ENCODE data around the gene CCNJ.
A peak's percentile ranks its signal among the peaks of the same experiment; 100 is the strongest.
"Not testable (repeated sequence)": the region's sequence is repeated elsewhere in the genome, so short reads cannot be mapped to it uniquely, and the experiment has no call there.

The CCNJ gene

GRCh38 chr10:96043033-96043892, at the start of gene CCNJ:
TSS of gene CCNJ (plus strand) at chr10:96043583. CDS start at chr10:96044394, 811 bp downstream.
- H3K27ac Mint-ChIP-seq: peak within 1 kb of the TSS; percentile 96
- H3K9me3 Mint-ChIP-seq: no peaks in the 10 kb centered on the region
- H3K4me1 Mint-ChIP-seq: peaks cover 43% of the 10 kb centered on the region
- peak within 1 kb of the TSS; percentile 97 for H3K4me3 Mint-ChIP-seq
- peaks cover 14% of the 10 kb centered on the region for H3K36me3 Mint-ChIP-seq
- H3K27me3 Mint-ChIP-seq: peaks cover 7% of the 10 kb centered on the region

- not testable (repeated sequence) for H3K9me3 Mint-ChIP-seq, H3K4me1 Mint-ChIP-seq, H3K27me3 Mint-ChIP-seq, H3K4me3 Mint-ChIP-seq, H3K27ac Mint-ChIP-seq, H3K36me3 Mint-ChIP-seq
These were observed 49.0 kb upstream of the CCNJ start for GRCh38 chr10:95994376-95994775.

- Mint-ChIP-seq H3K36me3 (no peaks in the 10 kb centered on the region), H3K27me3 (no peaks in the 10 kb centered on the region), H3K4me3 (no peak overlapping the region), H3K4me1 (no peaks in the 10 kb centered on the region), H3K27ac (no peak overlapping the region), H3K9me3 (no peaks in the 10 kb centered on the region)
These were observed 45.1 kb upstream of the CCNJ start for GRCh38 chr10:95998255-95998784.

- no peaks in the 10 kb centered on the region for H3K4me1 Mint-ChIP-seq
- H3K9me3 Mint-ChIP-seq: no peaks in the 10 kb centered on the region
- no peak overlapping the region for H3K27ac Mint-ChIP-seq
- no peaks in the 10 kb centered on the region for H3K36me3 Mint-ChIP-seq
- H3K4me3 Mint-ChIP-seq: no peak overlapping the region
- peaks cover 8% of the 10 kb centered on the region for H3K27me3 Mint-ChIP-seq
These were observed 29.4 kb upstream of the CCNJ start for GRCh38 chr10:96013956-96014355.

GRCh38 chr10:96014473-96015102, 28.8 kb upstream of the CCNJ start:
- H3K27ac Mint-ChIP-seq: no peak overlapping the region
- no peaks in the 10 kb centered on the region for H3K9me3 Mint-ChIP-seq

GRCh38 chr10:96017191-96017687, 26.1 kb upstream of the CCNJ start:
- H3K4me1 Mint-ChIP-seq: no peaks in the 10 kb centered on the region
- no peak overlapping the region for H3K27ac Mint-ChIP-seq
- no peaks in the 10 kb centered on the region for H3K9me3 Mint-ChIP-seq
- peaks cover 6% of the 10 kb centered on the region for H3K27me3 Mint-ChIP-seq
- H3K36me3 Mint-ChIP-seq: no peaks in the 10 kb centered on the region
- H3K4me3 Mint-ChIP-seq: no peak overlapping the region

More at GRCh38 chr10:96014473-96015102, 28.8 kb upstream of the CCNJ start:
- H3K27me3 Mint-ChIP-seq: peaks cover 6% of the 10 kb centered on the region
- H3K4me3 Mint-ChIP-seq: no peak overlapping the region
- no peaks in the 10 kb centered on the region for H3K4me1 Mint-ChIP-seq
- no peaks in the 10 kb centered on the region for H3K36me3 Mint-ChIP-seq

GRCh38 chr10:96021332-96021731, 22.1 kb upstream of the CCNJ start:
- Mint-ChIP-seq H3K9me3 (no peaks in the 10 kb centered on the region), H3K4me3 (no peak overlapping the region), H3K36me3 (no peaks in the 10 kb centered on the region), H3K4me1 (no peaks in the 10 kb centered on the region), H3K27me3 (peaks cover 4% of the 10 kb centered on the region), H3K27ac (no peak overlapping the region)

- no peaks in the 10 kb centered on the region for H3K36me3 Mint-ChIP-seq
- no peaks in the 10 kb centered on the region for H3K9me3 Mint-ChIP-seq
- H3K27ac Mint-ChIP-seq: no peak overlapping the region
- no peaks in the 10 kb centered on the region for H3K4me1 Mint-ChIP-seq
- H3K27me3 Mint-ChIP-seq: no peaks in the 10 kb centered on the region
- no peak overlapping the region for H3K4me3 Mint-ChIP-seq
These were observed 20.6 kb upstream of the CCNJ start for GRCh38 chr10:96022739-96023138.

- no peak overlapping the region for H3K4me3 Mint-ChIP-seq
- no peaks in the 10 kb centered on the region for H3K4me1 Mint-ChIP-seq
- peaks cover 1% of the 10 kb centered on the region for H3K36me3 Mint-ChIP-seq
- H3K9me3 Mint-ChIP-seq: no peaks in the 10 kb centered on the region
- no peak overlapping the region for H3K27ac Mint-ChIP-seq
- no peaks in the 10 kb centered on the region for H3K27me3 Mint-ChIP-seq
These were observed 20.2 kb upstream of the CCNJ start for GRCh38 chr10:96023168-96023567.

- no peak overlapping the region for H3K4me3 Mint-ChIP-seq
- no peaks in the 10 kb centered on the region for H3K4me1 Mint-ChIP-seq
- H3K9me3 Mint-ChIP-seq: no peaks in the 10 kb centered on the region
- no peak overlapping the region for H3K27ac Mint-ChIP-seq
- H3K27me3 Mint-ChIP-seq: no peaks in the 10 kb centered on the region
- peaks cover 1% of the 10 kb centered on the region for H3K36me3 Mint-ChIP-seq
These were observed 17.8 kb upstream of the CCNJ start for GRCh38 chr10:96025566-96025965.

- H3K27me3 Mint-ChIP-seq: peaks cover 28% of the 10 kb centered on the region
- no peak overlapping the region for H3K27ac Mint-ChIP-seq
- no peaks in the 10 kb centered on the region for H3K4me1 Mint-ChIP-seq
- H3K4me3 Mint-ChIP-seq: no peak overlapping the region
- no peaks in the 10 kb centered on the region for H3K9me3 Mint-ChIP-seq
- peaks cover 7% of the 10 kb centered on the region for H3K36me3 Mint-ChIP-seq
These were observed 8.8 kb upstream of the CCNJ start for GRCh38 chr10:96034625-96035024.

- Mint-ChIP-seq H3K4me1 (peaks cover 9% of the 10 kb centered on the region), H3K4me3 (no peak overlapping the region), H3K27me3 (peaks cover 26% of the 10 kb centered on the region), H3K9me3 (no peaks in the 10 kb centered on the region), H3K36me3 (peaks cover 7% of the 10 kb centered on the region), H3K27ac (no peak overlapping the region)
These were observed 4.7 kb upstream of the CCNJ start for GRCh38 chr10:96038476-96039387.

- Mint-ChIP-seq H3K9me3 (no peaks in the 10 kb centered on the region), H3K27me3 (peaks cover 20% of the 10 kb centered on the region), H3K4me3 (no peak overlapping the region), H3K36me3 (peaks cover 12% of the 10 kb centered on the region), H3K4me1 (peaks cover 26% of the 10 kb centered on the region), H3K27ac (no peak overlapping the region)
These were observed 2.2 kb upstream of the CCNJ start for GRCh38 chr10:96041146-96041545.

- H3K36me3 Mint-ChIP-seq: peaks cover 15% of the 10 kb centered on the region
- H3K4me3 Mint-ChIP-seq: peak overlapping the region; percentile 97
- H3K27me3 Mint-ChIP-seq: no peaks in the 10 kb centered on the region
- peak overlapping the region; percentile 60 for H3K27ac Mint-ChIP-seq
- peaks cover 51% of the 10 kb centered on the region for H3K4me1 Mint-ChIP-seq
- H3K9me3 Mint-ChIP-seq: no peaks in the 10 kb centered on the region
These were observed 721 bp downstream of the CCNJ start for GRCh38 chr10:96043893-96044715.
